GM13976 (cell line): ENCODE measurements around the gene MYL3.

Source experiments
- DNase-seq: peaks from one replicate; pipeline ENCODE4 v3.0.0; 2012; ENCODE audit warnings: low spot score
- CTCF ChIP-seq: IDR thresholded peaks from 2 replicates; pipeline ENCODE4 v1.5.1; 2012; ENCODE audit warnings: borderline replicate concordance, mild to moderate bottlenecking; ENCODE audit not compliant: insufficient read depth; ENCODE audit errors: extremely low read depth, missing control alignments, control extremely low read depth
- in situ Hi-C: fragments of 300-500 bp; cut with MboI; formaldehyde crosslinking; loops from one replicate; pipeline ENCODE4 v1.12.0; 2022; ENCODE audit warnings: low sequenced_read_pairs, mixed read lengths, inconsistent platforms; ENCODE audit not compliant: unreplicated experiment

MYL3 gene

GRCh38 chr3:46845397-46845859 lies 17.8 kb downstream of the MYL3 start:
- in situ Hi-C loops = no loop called here
- no peak for TF ChIP-seq CTCF
- no peak for DNase-seq

DNA sequence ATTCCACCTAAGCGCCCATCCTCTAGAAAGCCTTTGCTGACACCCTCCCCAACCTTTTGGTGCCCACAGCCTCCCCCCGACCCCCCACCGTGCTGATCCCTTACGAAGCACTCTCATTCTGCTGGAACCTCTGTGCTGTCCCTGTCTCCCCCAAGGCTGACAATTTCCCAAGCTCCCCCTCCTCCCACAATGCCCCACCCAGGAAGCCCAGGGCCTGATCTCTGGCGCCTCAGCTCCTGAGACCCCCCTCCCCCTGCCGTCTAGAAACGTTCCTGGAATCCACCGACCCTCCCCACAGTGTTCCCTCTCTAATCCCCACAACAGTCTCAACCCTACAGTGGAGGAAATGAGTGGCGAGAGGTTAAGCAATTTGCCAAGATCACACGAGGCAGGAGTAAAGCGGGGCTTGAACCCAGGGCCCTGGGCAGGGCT lies 18.3 kb downstream of the MYL3 start:
- in situ Hi-C loops = no loop called here
- TF ChIP-seq CTCF = no peak

DNA sequence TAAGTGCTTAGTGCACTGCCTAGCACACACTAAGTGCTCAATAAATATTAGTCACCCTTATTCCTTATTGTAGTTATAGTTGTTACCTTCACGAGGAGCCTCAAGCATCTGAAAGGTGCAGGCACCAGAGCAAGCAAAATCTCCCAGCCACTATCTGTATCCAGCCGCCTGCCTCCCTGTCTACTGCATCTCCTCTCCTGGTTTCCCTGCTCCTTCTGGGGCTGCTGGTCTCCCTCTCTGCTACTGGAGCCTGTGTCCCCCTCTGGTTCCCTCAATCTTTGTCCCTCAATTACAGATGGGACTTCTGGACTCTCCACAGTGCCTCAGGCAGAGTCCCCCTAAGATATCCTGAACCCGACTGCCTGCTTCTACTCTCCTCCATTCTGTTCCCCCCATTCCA lies 18.8 kb downstream of the MYL3 start:
- in situ Hi-C loops = no loop called here
- TF ChIP-seq CTCF = no peak
- DNase-seq = no peak

More for the DNA sequence above, 18.3 kb downstream of the MYL3 start:
- DNase-seq = no peak

- no peak for DNase-seq
- in situ Hi-C loops = no loop called here
- no peak for TF ChIP-seq CTCF
These were observed 19.7 kb downstream of the MYL3 start for GRCh38 chr3:46843508-46843907.

DNA sequence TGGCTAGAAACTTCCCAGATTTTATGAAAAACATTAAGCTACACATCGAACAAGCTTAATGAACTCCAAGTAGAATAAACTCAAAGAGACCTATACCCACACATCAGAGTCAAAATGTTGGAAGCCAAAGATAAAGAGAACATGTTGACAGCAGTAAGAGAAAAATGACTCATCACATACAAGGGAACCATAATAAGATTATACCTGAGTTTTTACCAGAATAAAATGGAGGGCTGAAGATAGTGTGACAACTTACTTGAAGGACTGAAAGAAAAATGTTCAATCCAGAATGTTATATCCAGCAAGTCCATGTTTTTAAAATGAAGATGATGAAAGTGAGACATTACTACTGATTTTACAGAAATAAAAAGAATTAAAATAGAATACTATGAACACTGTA lies 22.8 kb downstream of the MYL3 start:
- in situ Hi-C loops = no loop called here
- no peak for TF ChIP-seq CTCF
- no peak for DNase-seq

DNA sequence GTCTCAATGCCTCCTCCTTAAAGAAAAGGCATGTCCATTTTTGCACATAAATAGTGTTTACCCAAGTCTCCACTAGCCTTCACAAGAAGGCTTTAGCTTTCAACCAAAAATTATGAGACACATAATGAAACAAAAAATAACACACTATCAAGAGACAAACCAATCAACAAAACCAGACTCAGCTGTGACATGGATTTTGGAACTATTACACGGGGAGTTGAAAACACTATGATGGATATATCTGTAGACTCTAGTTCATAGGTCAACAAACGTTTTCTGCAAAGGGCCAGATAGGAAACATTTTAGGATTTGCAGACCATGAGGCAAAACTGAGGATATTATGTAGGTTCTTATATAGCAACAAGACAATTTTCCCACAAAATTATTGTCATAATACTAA lies 24.9 kb downstream of the MYL3 start:
- TF ChIP-seq CTCF = no peak
- no peak for DNase-seq
- in situ Hi-C loops = no loop called here

DNA sequence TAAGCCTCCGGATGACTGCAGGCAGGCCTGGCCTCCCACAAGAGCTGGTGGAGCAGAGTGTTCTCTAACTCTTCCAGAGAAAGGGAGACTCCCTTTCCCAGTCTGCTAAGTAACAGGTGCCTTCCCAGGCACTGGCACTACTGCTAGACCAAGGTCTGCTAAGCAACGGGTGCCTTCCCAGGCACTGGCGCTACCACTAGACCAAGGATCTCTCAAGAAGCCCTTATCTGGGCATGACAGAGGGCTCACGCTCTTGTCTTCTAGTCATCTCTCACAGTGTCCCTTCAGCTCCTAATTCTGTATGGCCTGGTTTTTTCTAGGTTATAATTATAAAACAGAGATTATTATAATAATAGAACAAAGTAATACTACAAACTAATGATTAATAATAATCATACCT lies 27.8 kb downstream of the MYL3 start:
- DNase-seq = no peak
- in situ Hi-C loops = no loop called here
- no peak for TF ChIP-seq CTCF
